Midbrain (tissue), 1 donor: ENCODE measurements around the gene ERFE.

Experiments
- DNase-seq: peaks from one replicate; lab custom pipeline; 2025; lab: John Stamatoyannopoulos, UW

ERFE gene

DNA sequence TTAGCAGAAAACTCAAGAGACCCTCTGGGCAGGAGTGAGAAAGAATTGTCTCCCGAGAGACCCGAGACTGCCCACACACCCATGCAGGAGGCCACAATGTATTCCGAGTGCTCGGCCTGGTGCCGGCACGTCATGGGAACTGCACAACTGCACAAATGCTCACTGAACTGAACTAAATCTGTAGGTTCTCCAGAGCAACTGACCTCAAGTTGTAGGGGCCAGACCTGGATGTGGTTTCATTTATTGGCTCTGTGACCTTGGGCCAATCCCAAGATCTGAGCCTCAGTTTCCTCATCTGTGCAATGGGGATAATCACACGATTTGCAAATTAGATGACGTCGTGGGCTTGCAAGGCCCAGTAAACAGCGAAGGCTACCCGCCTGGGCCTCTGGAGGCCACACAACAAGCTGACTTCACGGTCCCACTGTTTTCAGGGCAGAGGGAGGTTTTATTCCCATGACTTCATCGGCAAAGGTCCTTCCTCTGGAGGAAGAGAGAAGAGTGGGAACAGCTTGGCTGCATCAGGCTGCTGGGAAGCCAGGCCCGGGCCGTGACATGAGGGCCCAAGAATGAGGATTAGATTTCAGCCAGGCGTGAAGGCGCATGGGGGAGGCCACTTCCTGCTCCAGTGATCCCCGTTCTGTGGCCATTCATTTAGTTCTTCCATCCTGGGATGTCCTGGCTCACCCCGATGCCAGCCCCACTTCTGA is 3.6 kb upstream of the ERFE start:
- DNase-seq, result no peak

GRCh38 chr2:238155761-238156694 is 2.7 kb upstream of the ERFE start:
- DNase-seq, result no peak

DNA sequence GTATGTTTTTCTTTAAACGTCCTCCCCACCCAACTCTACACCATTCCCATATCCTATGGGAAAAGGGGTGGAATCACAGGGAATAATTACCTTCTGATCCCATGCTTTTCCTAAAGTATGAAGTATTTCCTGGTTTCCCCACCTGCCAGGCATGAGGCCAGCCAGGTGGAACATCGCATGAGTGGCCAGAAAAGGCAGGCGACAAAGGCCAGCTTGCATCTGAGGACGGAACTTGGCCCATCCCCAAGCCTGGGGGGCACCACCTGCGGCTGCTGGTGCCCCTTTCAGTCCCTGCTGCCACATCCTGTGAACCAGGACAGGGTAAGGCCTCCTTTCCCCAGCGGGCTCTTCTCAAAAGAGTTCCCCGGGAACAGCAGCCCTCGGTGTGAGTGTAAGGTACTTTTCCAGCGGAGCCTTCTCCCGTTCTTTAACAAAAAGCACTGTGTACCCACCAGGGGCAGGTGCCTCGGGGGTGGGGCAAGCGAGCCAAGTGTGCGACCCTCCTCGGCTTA is 1.2 kb upstream of the ERFE start:
- DNase-seq, result no peak

- no peak for DNase-seq
Measured at GRCh38 chr2:238158018-238158508, 707 bp upstream of the ERFE start.

GRCh38 chr2:238159071-238159539 is 335 bp downstream of the ERFE start:
- no peak for DNase-seq

DNA sequence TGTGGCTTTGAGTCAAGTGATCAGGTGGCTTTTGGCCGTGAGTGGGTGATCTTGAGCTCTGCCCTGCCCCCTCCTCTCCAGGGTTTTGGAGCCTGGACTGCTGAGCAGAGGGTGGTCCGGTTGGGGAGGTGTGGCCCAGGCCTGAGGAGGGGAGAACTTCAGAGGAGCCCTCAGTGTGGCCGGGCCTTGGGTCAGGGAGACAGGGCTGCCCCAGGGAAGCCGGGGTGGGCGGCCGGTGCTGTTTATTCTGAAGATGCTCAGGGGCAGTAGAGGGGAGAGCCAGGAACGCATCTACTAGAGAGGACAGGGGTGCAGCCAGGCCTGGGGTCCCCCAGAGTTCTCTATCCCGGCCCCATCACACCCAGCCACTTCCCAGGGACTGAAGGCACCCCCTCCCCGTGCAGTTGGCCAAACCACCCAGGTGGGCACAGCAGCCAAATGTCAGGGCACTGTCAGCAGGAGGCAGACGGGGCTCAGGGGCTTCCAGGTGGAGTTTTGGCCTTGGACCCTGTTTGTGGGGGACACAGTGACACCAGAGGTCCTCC is 963 bp downstream of the ERFE start:
- DNase-seq, result no peak

- DNase-seq, result no peak
Measured at GRCh38 chr2:238160206-238161129, 1.7 kb downstream of the ERFE start.

DNA sequence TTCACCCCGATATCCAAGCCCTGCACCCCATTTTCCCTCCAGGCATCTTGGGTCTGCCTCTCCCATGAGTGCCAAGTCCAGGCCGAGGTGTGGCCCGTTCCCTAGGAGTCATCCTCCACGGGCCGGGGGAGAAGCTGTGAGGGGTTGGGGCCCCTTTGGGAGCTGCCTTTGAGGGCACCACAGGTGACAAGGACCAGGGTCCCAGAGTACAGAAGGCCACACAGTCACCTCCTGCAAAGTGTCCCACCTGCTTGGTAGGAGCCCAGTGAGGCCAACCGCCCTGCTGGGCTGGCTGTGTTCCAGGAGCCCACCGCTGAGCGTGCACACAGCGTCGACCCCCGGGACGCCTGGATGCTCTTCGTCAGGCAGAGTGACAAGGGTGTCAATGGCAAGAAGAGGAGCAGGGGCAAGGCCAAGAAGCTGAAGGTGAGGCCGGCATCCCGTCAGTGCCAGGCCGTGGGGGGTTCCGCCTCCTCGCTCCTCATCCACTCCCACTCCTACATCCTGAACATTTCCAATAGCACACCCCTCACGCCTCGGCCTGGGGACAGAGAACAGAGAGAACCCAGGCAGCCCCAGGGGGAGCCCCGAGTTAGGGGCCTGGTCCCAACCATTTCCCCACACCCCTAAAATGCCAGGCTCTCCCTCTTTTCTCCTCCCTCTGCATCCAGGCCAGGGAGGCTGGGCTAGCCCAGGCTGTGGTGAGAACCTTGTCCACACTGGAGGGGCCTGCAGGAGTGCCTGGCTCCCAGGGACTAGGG is 2.7 kb downstream of the ERFE start:
- DNase-seq, result no peak

GRCh38 chr2:238162251-238162845 is 3.6 kb downstream of the ERFE start:
- no peak for DNase-seq

DNA sequence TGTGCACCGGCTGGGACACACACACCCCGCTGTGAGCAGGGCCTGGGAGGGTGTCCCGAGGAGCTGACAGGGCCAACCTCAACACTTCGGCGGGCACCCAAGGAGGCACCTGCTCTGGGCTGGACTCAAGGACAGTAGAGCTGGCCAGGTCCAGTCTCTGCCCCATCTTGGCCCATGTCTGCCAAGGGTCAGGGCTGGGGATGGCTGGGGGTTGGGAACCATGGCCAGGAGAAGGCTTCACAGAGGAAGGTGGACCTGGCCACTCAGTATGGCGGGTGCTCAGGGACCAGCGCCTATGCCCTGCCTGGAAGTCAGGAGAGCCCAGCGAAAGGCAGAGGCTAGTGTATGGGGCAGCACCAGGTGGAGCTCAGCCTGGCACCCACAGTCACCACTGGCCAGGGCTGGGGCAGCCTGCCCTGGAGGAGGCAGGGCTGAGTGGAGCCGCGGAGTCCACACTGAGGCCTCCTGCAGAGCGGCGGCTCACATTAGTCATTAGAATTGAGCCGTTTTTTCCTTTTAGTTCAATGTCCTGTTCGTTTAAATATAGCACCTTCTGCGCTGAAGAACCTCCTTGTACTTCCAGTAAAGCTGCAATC is 4.2 kb downstream of the ERFE start:
- no peak for DNase-seq

GRCh38 chr2:238163481-238164198 is 4.9 kb downstream of the ERFE start:
- no peak for DNase-seq

DNA sequence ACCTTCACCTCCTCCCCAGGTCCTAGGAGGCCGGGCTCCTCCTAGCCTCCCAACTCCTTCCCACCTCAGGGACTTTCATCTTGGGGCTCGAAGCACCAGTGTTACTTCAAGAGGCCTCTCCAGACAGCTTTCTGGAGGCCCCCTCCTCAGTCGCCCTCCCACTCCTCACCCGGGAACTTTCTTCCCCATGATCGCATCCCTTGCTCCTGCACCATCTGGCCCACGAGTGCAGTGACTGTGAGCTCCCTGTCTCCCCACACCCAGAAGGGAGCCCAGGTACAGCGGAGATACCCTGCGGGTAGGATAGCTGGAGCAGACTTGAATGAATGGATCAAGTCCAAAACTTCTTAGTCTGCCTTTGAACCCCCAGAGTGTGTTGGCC is 6.1 kb downstream of the ERFE start:
- no peak for DNase-seq

DNA sequence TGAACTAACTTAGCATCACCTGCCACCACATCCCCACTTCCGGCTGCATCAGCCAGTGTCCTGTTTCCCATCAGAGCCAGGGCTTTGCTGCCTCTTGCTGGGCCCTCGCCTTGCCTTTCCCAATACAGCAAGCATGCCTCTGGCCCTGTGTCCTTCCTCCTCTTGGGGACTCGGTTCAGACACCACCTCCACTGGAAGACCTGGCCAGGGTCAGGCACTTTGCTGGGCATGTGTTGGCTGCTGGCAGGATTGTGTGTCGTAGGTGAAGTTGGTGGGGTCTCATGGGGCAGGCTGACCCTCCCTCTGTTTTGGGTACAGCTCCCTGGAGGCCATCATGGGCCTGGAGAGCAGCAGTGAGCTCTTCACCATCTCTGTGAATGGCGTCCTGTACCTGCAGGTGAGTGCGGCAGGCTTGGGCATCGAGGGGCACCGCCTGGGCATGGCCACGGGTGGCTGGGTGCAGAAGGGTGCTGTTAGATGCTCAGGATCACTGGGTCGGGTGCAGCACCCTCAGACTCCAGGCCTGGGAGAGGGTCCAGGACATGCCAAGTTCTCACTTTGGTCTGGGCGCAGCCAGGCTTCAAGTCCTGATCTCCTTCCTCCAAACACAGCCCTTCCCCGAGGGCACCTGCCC is 6.6 kb downstream of the ERFE start:
- DNase-seq, result no peak

DNA sequence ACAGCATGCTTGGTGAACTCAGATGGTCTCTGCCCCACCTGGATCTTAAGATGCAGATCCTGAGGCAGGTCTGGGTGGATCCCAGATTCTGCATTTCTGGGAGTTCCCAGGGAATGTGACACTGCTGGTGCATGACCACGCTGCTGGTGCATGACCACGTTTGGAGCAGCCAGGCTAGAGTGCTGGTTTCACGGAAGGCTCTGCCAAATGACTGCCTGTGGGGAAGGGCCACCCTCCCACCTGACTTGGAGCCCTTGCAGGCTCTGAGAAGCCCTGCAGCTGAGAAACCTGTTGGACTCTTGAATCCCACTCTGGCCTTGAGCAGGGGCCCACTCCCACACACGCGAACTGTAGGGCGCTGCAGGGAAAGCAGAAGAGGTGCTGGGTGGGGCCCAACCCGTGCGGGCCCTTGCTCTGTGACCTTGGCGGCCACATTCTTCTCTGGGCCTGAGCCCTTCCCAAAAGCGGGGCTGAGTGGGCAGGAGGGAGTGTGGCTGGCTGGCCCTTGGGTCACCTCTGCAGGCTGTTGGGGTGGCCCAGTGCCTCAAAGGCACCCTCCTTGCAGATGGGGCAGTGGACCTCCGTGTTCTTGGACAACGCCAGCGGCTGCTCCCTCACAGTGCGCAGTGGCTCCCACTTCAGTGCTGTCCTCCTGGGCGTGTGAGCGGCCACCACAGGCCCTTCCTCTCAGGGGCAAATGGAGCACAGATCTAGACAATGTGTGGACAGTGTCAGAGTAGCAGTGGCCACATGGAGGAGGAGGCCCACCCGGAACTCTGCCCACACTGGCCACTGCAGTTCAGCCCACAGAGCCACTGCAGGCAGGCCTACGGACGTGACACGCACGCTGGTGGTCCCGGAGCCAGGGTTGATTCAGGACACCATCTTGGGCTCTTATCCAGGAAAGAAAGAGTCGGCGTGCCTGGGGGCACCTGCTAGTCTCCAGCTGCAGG is 7.9 kb downstream of the ERFE start:
- no peak for DNase-seq

GRCh38 chr2:238167344-238167715 is 8.6 kb downstream of the ERFE start:
- no peak for DNase-seq

- no peak for DNase-seq
Measured at GRCh38 chr2:238167761-238168160, 9.0 kb downstream of the ERFE start.
